GM19324 (cell line): ENCODE data around the gene AGT.
"Not testable (repeated sequence)": the region's sequence is repeated elsewhere in the genome, so short reads cannot be mapped to it uniquely, and the experiment has no call there.

Source experiments
- ATAC-seq: cut with Tn5 transposase; IDR thresholded peaks from one replicate; pipeline ENCODE4 v1.9.1; 2021; ENCODE audit warnings: mild to moderate bottlenecking, moderate library complexity; ENCODE audit not compliant: unreplicated experiment, low FRiP score

AGT gene

GRCh38 chr1:230694991-230695390, 18.9 kb downstream of the AGT start:
- no peak for ATAC-seq

- no peak for ATAC-seq
These were observed 19.5 kb downstream of the AGT start for GRCh38 chr1:230694464-230694863.

- no peak for ATAC-seq
These were observed 20.1 kb downstream of the AGT start for GRCh38 chr1:230693777-230694176.

- ATAC-seq, result no peak
These were observed 20.7 kb downstream of the AGT start for GRCh38 chr1:230693221-230693620.

- ATAC-seq, result no peak
These were observed 22.3 kb downstream of the AGT start for GRCh38 chr1:230691615-230692014.

- no peak for ATAC-seq
These were observed 23.8 kb downstream of the AGT start for GRCh38 chr1:230690101-230690500.

GRCh38 chr1:230686747-230687146, 27.2 kb downstream of the AGT start:
- no peak for ATAC-seq

GRCh38 chr1:230684998-230685397, 28.9 kb downstream of the AGT start:
- ATAC-seq, result no peak

- no peak for ATAC-seq
These were observed 29.8 kb downstream of the AGT start for GRCh38 chr1:230684146-230684545.

GRCh38 chr1:230682882-230683610, 30.9 kb downstream of the AGT start:
- ATAC-seq, result no peak

GRCh38 chr1:230682274-230682673, 31.6 kb downstream of the AGT start:
- no peak for ATAC-seq

- ATAC-seq, result no peak
These were observed 32.3 kb downstream of the AGT start for GRCh38 chr1:230681599-230681998.

- no peak for ATAC-seq
These were observed 33.5 kb downstream of the AGT start for GRCh38 chr1:230680300-230681025.

- ATAC-seq, result no peak
These were observed 34.1 kb downstream of the AGT start for GRCh38 chr1:230679825-230680224.

- ATAC-seq, result no peak
These were observed 34.7 kb downstream of the AGT start for GRCh38 chr1:230679192-230679591.

- no peak for ATAC-seq
These were observed 36.7 kb downstream of the AGT start for GRCh38 chr1:230677200-230677599.

- ATAC-seq, result no peak
These were observed 39.3 kb downstream of the AGT start for GRCh38 chr1:230674581-230674980.

GRCh38 chr1:230669543-230669942, 44.4 kb downstream of the AGT start:
- no peak for ATAC-seq

GRCh38 chr1:230668227-230668626, 45.7 kb downstream of the AGT start:
- ATAC-seq, result no peak

- no peak for ATAC-seq
These were observed 51.9 kb downstream of the AGT start for GRCh38 chr1:230661976-230662375.

- ATAC-seq, result no peak
These were observed 55.2 kb downstream of the AGT start for GRCh38 chr1:230658691-230659090.

GRCh38 chr1:230658103-230658502, 55.8 kb downstream of the AGT start:
- not testable (repeated sequence) for ATAC-seq
